Activated CD4-positive, CD25-positive, alpha-beta regulatory T cell treated with anti-CD3 and anti-CD28 coated beads, Interleukin-2, amount 50 U/mL, for 24 hours (primary cell): ENCODE measurements around the gene CRB3.
"Not testable (repeated sequence)": the region's sequence is repeated elsewhere in the genome, so short reads cannot be mapped to it uniquely, and the experiment has no call there.

Experiments
- ATAC-seq, 2 donors: fragments of 150-1000 bp; cut with Tn5 transposase; one replicate each; pipeline ENCODE4 v1.10.0; 2021; ENCODE audit warnings: mild to moderate bottlenecking in 1 of 2, moderate library complexity in 1 of 2

Gene CRB3, protein sequence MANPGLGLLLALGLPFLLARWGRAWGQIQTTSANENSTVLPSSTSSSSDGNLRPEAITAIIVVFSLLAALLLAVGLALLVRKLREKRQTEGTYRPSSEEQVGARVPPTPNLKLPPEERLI

DNA sequence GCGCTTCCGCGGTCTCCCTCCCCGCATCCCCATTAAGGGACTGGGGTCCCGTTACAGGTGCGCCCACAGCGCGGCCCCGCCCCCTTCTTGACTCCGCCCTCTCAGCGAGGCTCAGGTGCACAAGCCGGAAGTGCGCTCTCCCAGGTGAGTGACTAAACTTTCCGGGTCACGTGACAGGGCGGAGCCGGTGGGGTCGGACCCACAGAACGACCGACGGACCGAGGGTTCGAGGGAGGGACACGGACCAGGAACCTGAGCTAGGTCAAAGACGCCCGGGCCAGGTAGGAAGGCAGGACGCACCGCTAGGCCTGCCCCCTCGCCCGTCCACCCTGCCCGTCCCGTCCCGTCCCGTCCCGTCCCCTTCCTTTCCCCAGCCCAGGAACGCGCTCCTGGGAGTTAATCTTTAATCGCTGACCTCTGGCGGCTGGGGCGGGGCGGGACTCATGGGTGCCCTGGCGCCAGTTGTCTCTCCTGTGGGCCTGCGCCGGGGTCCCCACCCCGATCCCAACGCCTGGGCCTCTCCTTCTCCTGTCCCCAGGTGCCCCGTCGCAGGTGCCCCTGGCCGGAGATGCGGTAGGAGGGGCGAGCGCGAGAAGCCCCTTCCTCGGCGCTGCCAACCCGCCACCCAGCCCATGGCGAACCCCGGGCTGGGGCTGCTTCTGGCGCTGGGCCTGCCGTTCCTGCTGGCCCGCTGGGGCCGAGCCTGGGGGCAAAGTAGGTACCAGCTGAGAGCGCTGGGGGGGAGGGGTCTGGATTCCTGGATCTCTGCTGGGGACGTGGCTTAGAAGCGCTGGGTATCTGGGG lies at the start of gene CRB3:
CRB3 (plus strand) TSS at position 202 of the 804 bp plus-strand sequence; CDS start at position 633, 431 bp downstream.
- ATAC-seq = no peak

DNA sequence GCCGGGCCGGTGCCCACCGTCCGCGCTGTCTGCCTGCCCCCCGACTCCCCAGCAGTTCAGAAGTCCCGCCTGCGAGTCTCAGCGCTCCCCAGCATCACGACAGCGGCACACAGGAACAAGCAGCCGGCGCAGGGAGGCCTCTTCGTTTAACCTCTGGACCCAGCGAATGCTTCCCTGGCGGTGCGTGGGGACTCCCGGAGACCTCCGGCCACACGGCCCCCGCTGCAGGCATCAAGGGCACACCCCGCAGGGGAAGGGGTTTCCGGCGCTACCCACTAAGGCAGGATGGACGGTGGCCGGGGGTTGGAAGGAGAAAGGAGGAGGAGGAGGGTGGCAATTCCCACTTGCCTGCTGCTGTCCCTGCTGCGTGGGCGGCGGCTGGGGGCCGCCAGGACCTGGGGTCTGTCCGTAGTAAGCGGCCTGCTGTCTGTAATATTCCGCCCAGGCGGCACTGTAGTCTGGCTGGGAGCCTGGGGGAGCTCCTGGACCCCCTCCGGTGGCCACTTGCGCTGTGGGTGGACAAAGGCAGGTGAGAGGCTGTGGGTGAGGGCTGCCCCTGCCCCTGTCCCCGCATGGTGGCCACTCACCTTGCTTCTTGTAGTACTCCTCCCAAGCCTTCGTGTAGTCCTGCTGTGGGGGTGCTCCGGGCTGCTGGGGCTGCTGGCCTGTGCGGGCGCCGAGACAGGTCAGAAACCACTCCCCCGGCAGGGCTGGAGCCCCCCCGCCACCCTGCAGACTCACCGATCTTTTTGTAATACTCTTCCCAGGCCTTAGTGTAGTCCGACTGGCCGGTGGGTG lies 49.1 kb upstream of the CRB3 start:
- no peak for ATAC-seq

- ATAC-seq = no peak
These were observed 48.4 kb upstream of the CRB3 start for GRCh38 chr19:6415591-6416190.

GRCh38 chr19:6416658-6417405 lies 47.2 kb upstream of the CRB3 start:
- ATAC-seq = no peak

DNA sequence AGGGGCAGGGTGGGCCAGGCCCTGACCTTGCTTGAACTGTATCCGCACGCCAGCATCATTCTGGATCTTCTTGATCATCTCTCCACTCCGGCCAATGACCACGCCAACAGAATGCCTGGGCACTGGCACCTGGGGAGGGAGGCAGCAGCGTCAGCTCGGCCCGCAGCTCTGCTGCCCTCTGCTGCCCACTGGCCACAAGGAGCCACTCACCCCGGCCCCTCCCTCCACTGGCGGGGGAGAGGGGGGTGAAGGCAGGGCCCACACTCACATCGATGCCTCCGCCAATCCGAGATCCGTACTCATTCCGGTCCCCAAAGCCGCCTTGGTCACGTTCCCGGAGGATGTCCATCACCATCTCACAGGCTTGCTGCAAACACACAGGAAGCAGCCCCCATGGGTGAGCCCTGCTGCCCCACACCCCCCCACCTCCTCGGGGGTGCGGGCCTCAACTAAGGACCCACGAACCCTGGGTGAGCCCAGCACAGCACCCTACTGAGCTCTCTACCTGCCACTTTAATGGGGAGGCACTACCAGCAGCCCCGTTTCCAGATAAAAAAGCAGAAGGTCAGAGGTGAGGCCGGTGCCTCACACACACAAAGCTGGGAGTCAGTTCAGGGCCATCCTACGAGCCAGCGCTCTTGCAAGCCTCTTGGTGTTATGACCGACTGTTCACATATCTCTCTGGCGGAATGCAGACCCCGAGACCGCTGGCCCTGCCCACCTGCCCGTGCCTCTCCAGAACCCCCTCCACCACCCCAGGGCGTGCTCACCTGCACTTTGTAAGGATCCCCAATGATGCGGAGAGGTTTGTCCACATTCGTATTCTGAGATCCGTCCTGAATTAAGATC lies 46.1 kb upstream of the CRB3 start:
- ATAC-seq = no peak

DNA sequence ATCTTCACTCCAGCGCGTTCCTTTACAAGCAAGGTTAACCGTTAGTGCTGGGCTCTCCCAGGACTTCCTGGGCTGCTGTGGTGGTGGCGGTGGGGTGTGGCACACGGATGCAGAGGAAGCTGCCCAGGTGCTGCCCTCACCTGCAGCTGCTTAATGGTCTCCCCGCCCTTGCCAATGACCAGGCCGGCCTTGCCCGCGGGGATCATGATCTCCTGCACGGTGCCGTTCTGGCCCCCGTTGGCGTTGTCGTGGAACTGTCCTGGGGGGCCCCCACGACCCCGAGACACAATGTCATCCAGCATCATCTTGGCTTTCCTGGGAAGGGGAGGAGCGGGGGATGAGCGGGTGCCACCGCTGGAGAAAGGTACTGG lies 45.5 kb upstream of the CRB3 start:
- ATAC-seq = no peak

DNA sequence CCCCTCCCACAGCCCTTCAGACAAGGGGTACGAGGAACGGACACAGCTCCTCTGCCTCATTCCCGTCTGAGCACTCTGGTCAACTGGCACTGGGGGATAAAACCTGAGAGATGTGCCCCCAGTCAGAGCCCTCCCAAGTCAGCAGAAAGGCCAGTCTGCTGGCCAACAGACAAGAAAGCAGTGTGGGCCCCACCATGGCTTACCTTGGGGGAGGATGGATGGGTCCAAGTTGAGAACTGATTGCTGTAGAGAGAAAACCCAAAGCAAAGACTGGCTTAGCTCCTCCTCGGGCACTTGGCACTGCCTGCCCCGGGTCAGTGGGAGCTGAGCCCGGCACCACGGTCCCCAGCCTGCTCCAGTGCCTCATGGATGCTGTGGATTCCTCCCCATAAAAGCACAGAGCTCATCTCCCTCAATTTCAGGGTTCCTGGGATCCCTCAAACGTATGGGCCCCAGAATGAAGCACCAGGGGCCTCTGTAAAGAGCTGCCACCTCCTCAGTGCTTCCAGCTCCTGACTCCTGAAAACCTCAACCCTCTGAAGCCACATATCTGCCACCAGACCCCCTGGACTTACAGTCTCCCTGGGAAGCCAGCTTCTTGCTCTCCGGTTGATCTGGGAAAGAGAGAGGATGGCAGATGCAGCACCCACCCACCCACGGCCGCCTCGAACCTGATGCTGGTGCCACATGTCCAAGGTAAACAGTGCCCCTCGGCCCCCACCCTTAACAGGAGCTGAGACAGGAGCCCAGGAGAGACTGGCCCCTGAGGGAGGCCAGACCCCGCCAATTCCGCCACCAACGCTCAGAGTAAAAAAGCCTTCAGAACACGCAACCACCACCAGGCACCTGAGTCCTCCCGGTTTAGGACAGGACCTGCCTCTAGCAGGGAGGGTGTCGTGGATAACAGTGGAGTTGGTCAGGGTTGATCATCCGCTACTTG lies 42.7 kb upstream of the CRB3 start:
- ATAC-seq = no peak

GRCh38 chr19:6423499-6424194 lies 40.4 kb upstream of the CRB3 start:
- no peak for ATAC-seq

- ATAC-seq = no peak
These were observed 39.7 kb upstream of the CRB3 start, which contains the start of gene KHSRP for GRCh38 chr19:6424195-6424938. TSS of gene KHSRP (minus strand) at chr19:6424811. CDS start at chr19:6424701, 110 bp downstream.

- ATAC-seq = peak; percentile 89 to 91
These were observed 38.9 kb upstream of the CRB3 start for GRCh38 chr19:6424939-6425731.

GRCh38 chr19:6425732-6426620 lies 38.1 kb upstream of the CRB3 start:
- no peak for ATAC-seq

DNA sequence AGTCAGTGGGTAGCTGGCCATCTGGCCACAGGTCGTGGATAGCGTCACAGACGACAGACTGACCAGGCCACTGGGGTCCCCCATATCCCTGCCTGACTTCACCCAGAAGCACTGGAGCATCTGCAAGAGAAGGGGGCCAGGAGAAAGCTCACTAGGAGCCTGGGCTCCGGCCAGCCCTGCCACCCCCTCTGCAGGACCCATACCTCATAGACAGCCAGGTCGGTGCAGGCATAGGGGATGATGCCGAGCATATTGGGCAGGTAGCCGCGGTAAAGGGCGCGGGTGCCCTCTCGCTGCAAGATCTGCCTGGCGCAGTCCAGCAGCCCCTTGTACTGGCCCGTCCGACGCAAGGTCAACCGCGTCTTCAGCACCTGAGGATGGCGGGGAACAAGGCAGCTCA lies 36.9 kb upstream of the CRB3 start:
- ATAC-seq = no peak

DNA sequence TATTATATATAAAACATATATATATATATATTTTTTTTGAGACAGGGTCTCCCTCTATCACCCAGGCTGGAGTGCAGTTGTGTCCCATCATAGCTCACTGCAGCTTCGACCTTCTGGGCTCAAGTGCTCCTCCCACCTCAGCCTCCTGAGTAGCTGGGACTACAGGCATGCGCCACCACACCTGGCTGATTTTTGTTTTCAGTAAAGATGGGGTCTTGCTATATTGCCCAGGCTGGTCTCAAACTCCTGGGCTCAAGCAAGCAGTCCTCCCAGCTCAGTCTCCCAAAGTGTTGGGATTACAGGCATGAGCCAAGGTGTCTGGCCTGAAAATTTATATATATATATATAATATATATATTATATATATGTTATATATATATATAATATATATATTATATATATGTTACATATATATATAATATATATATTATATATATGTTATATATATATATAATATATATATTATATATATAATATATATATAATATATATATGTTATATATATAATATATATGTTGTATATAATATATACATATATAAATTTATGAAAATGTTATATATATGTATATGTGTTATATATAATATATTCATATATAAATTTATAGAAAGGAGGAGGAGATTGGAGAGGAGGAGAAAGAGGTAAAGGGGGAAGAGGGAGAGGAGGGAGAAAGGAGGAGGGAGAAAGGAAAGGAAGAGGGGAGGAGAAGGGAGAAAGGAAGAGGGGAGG lies 35.2 kb upstream of the CRB3 start:
- ATAC-seq = not testable (repeated sequence)

GRCh38 chr19:6429419-6430221 lies 34.5 kb upstream of the CRB3 start:
- no peak for ATAC-seq

GRCh38 chr19:6431891-6432290 lies 32.2 kb upstream of the CRB3 start:
- ATAC-seq = no peak
